ENCODE results near the gene DNAAF5. TPM values are rescaled to one million over a fixed set of nuclear protein-coding genes. Genes with fewer than 3 reads are reported as not detected.

Gene DNAAF5
- total RNA-seq, 1 experiment from 2014 or later: 101 TPM

DNA sequence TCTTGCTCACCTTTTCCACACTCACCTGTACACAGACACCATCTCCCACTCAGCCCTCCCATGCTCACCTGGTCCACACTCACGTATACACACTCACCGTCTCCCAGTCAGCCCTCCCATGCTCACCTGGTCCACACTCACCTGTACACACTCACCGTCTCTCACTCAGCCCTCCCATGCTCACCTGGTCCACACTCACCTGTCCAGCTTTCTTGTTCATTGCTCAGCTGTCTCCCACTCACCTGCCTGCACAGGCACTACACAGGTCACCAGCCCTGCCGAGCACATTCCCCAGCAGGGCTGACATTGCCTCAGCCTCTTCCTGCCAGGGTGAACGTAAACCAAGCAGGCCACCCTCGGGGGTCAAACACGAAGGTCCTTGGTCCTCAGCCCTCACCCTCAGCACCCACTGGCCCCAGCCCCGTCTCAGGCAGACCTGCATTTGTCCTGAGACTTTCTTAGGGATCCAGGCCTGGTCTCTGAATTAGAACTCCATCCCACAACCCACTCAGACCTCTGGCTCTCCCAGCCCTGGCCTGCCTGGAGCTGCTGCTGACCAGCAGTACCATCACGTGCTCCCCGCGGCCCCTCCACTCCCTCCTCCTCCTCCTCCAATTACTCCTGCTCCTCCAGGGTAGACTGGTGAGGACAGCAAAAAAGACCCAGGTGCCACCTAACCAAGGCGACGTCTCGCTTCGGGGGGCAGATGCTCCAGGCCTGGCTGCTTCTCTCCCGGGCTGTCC, 12.8 kb upstream of the DNAAF5 start:
- peak; percentile 62 for DNase-seq
- Histone ChIP-seq H3K36me3 (replicated peaks; ENCODE audit: control insufficient read depth, insufficient read depth, low read length) (no peaks in the 10 kb centered on the region), H3K4me3 (ENCODE audit: insufficient read depth, low read depth, low read length) (no peak overlapping the region), H3K27me3 (ENCODE audit: control insufficient read depth, insufficient read depth, low read length) (no peaks in the 10 kb centered on the region)

- Histone ChIP-seq H3K27me3 (ENCODE audit: control insufficient read depth, insufficient read depth, low read length) (no peaks in the 10 kb centered on the region), H3K36me3 (replicated peaks; ENCODE audit: control insufficient read depth, insufficient read depth, low read length) (no peaks in the 10 kb centered on the region), H3K4me3 (ENCODE audit: insufficient read depth, low read depth, low read length) (no peak overlapping the region)
- no peak for DNase-seq
Observed at GRCh38 chr7:714251-714671, 12.2 kb upstream of the DNAAF5 start.

DNA sequence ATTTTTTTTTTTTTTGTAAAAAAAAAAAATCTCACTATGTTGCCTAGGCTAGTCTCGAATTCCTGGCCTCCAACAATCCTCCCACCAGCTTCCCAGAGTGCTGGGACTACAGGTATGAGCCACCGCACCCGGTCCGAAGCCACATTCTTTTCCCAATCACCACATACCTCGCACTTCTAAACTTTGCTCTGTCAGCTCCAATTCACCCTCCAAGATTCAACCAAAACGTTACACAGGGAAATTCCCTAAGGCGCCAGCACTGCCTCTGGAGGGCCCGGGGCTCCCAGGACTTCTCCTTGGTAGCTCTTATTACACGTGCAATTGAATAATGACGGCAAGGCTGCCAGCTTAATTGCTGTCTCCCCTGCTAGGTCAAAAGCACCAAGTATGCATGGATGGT, 10.3 kb upstream of the DNAAF5 start:
- Histone ChIP-seq H3K27me3 (ENCODE audit: control insufficient read depth, insufficient read depth, low read length) (no peaks in the 10 kb centered on the region), H3K36me3 (replicated peaks; ENCODE audit: control insufficient read depth, insufficient read depth, low read length) (no peaks in the 10 kb centered on the region), H3K4me3 (ENCODE audit: insufficient read depth, low read depth, low read length) (no peak overlapping the region)
- peak; percentile 31 for DNase-seq

DNA sequence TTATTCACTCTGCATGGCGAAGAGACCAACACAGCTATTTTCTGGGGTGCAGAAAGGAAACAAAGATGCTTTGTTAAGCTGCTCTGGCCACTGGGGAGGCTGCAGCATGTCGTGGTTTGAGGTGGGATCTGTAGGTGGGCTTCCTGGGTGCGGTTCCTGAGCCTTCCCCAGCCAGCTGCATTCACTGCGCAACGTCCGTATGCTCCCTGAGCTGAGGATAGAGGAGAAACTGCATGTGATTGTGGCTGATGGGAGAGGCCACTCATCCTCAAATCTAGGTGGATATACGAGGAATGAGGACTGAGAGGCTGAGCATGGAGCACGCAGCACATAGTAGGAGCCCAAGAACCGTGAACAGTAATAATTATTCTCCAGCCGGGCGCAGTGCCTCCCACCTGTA, 9.9 kb upstream of the DNAAF5 start:
- Histone ChIP-seq H3K4me3 (ENCODE audit: insufficient read depth, low read depth, low read length) (no peak overlapping the region), H3K27me3 (ENCODE audit: control insufficient read depth, insufficient read depth, low read length) (no peaks in the 10 kb centered on the region), H3K36me3 (replicated peaks; ENCODE audit: control insufficient read depth, insufficient read depth, low read length) (no peaks in the 10 kb centered on the region)
- peak; percentile 10 for DNase-seq

- no peak overlapping the region for H3K4me3 ChIP-seq (ENCODE audit: insufficient read depth, low read depth, low read length)
- DNase-seq: no peak
- no peaks in the 10 kb centered on the region for H3K27me3 ChIP-seq (ENCODE audit: control insufficient read depth, insufficient read depth, low read length)
- no peaks in the 10 kb centered on the region; the same call in 1 of the 2 replicates for H3K36me3 ChIP-seq (replicated peaks; ENCODE audit: control insufficient read depth, insufficient read depth, low read length)
Observed at GRCh38 chr7:721619-722248, 4.8 kb upstream of the DNAAF5 start.

GRCh38 chr7:723541-723940, 3.0 kb upstream of the DNAAF5 start:
- H3K36me3 ChIP-seq (replicated peaks; ENCODE audit: control insufficient read depth, insufficient read depth, low read length): no peaks in the 10 kb centered on the region; the same call in 1 of the 2 replicates
- no peaks in the 10 kb centered on the region for H3K27me3 ChIP-seq (ENCODE audit: control insufficient read depth, insufficient read depth, low read length)
- peak; percentile 12 for DNase-seq
- no peak overlapping the region for H3K4me3 ChIP-seq (ENCODE audit: insufficient read depth, low read depth, low read length)

DNA sequence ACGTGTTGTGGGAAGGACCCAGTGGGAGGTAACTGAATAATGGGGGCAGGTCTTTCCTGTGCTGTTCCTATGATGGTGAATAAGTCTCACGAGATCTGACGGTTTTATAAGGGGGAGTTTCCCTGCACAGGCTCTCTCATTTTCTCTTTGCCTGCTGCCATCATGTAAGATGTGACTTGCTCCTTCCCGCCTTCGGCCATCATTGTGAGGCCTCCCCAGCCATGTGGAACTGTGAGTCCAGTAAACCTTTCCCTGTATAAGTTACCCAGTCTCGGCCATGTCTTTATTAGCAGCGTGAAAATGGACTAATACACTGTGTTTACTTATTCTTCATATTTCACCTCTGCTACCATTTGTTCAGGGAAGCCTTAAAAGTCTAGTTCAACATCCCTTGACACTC, 2.2 kb upstream of the DNAAF5 start:
- Histone ChIP-seq H3K36me3 (replicated peaks; ENCODE audit: control insufficient read depth, insufficient read depth, low read length) (no peaks in the 10 kb centered on the region; the same call in 1 of the 2 replicates), H3K27me3 (ENCODE audit: control insufficient read depth, insufficient read depth, low read length) (no peaks in the 10 kb centered on the region), H3K4me3 (ENCODE audit: insufficient read depth, low read depth, low read length) (no peak overlapping the region)
- DNase-seq: no peak

- Histone ChIP-seq H3K36me3 (replicated peaks; ENCODE audit: control insufficient read depth, insufficient read depth, low read length) (peaks cover 6% of the 10 kb centered on the region), H3K27me3 (ENCODE audit: control insufficient read depth, insufficient read depth, low read length) (no peaks in the 10 kb centered on the region), H3K4me3 (ENCODE audit: insufficient read depth, low read depth, low read length) (no peak overlapping the region)
- DNase-seq: peak; percentile 23
Observed at GRCh38 chr7:725223-726005, 1.1 kb upstream of the DNAAF5 start.

DNA sequence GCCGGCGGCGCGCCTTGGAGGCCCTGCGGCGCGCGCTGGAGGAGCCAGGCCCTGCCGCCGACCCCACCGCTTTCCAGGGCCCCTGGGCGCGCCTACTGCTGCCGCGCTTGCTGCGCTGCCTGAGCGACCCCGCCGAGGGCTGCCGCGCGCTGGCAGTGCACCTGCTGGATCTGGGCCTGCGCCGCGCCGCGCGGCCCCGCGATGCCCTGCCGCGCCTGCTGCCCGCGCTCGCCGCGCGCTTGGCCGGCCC, 280 bp downstream of the DNAAF5 start:
- peaks cover 9% of the 10 kb centered on the region for H3K36me3 ChIP-seq (replicated peaks; ENCODE audit: control insufficient read depth, insufficient read depth, low read length)
- H3K27me3 ChIP-seq (ENCODE audit: control insufficient read depth, insufficient read depth, low read length): no peaks in the 10 kb centered on the region
- DNase-seq: no peak
- H3K4me3 ChIP-seq (ENCODE audit: insufficient read depth, low read depth, low read length): peak overlapping the region; percentile 53

- H3K4me3 ChIP-seq (ENCODE audit: insufficient read depth, low read depth, low read length): peak within 1 kb of the TSS; percentile 53
- peak; percentile 95 for DNase-seq
- H3K36me3 ChIP-seq (replicated peaks; ENCODE audit: control insufficient read depth, insufficient read depth, low read length): peaks cover 10% of the 10 kb centered on the region
- no peaks in the 10 kb centered on the region for H3K27me3 ChIP-seq (ENCODE audit: control insufficient read depth, insufficient read depth, low read length)
Observed at GRCh38 chr7:727104-727805, 756 bp downstream of the DNAAF5 start, which contains the start of gene PRKAR1B. TSS of gene PRKAR1B (minus strand) at chr7:727281. CDS start at chr7:711505, 15,776 bp downstream.

GRCh38 chr7:727806-728460, 1.4 kb downstream of the DNAAF5 start:
- Histone ChIP-seq H3K36me3 (replicated peaks; ENCODE audit: control insufficient read depth, insufficient read depth, low read length) (peaks cover 10% of the 10 kb centered on the region), H3K4me3 (ENCODE audit: insufficient read depth, low read depth, low read length) (peak overlapping the region; percentile 29), H3K27me3 (ENCODE audit: control insufficient read depth, insufficient read depth, low read length) (no peaks in the 10 kb centered on the region)
- peak; percentile 77 for DNase-seq

DNA sequence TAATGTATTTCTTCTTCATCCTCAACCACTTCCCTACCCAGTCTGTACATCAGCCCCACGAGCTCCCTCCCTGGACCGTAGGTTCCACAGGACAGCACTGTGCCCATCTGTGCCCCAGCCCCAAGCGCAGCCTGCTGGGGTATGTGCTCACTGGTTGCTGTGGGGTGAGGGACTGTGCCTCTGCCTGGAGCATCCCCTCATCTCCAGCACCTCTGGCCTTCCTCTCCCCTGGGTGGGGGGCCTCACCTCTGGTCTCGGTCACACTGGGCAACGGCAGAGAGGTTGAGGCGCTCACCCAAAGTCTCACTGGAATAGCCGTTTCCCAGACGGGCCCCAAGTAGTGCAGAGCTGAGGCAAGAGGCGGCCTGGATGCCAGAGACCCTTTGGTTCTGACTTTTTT, 2.1 kb downstream of the DNAAF5 start:
- no peak for DNase-seq
- H3K27me3 ChIP-seq (ENCODE audit: control insufficient read depth, insufficient read depth, low read length): no peaks in the 10 kb centered on the region
- no peak overlapping the region for H3K4me3 ChIP-seq (ENCODE audit: insufficient read depth, low read depth, low read length)
- peaks cover 10% of the 10 kb centered on the region for H3K36me3 ChIP-seq (replicated peaks; ENCODE audit: control insufficient read depth, insufficient read depth, low read length)

GRCh38 chr7:729140-730000, 2.9 kb downstream of the DNAAF5 start:
- Histone ChIP-seq H3K36me3 (replicated peaks; ENCODE audit: control insufficient read depth, insufficient read depth, low read length) (peaks cover 10% of the 10 kb centered on the region), H3K4me3 (ENCODE audit: insufficient read depth, low read depth, low read length) (no peak overlapping the region), H3K27me3 (ENCODE audit: control insufficient read depth, insufficient read depth, low read length) (no peaks in the 10 kb centered on the region)
- peak; percentile 14 for DNase-seq
